NB4 (cell line): Measurements from ENCODE around the gene SNRPB.

Experiments
- DNase-seq: peaks from one replicate; pipeline ENCODE4 v3.0.0; 2010; ENCODE audit warnings: low read depth
- H3K4me3 ChIP-seq: one replicate; pipeline ENCODE4 v1.5.1; 2011; ENCODE audit warnings: mild to moderate bottlenecking, low read depth, low read length, moderate library complexity
- MYC ChIP-seq: IDR thresholded peaks from 2 replicates; pipeline ENCODE4 v1.6.1; 2011; ENCODE audit warnings: low read depth, low read length
- POLR2A ChIP-seq: IDR thresholded peaks from 2 replicates; pipeline ENCODE4 v1.6.1; 2011; ENCODE audit warnings: mild to moderate bottlenecking; ENCODE audit not compliant: insufficient read length; ENCODE audit errors: extremely low read depth
- TF ChIP-seq, protein P1 (sequence below): IDR thresholded peaks from one replicate; pipeline ENCODE4 v1.5.1; 2012; ENCODE audit warnings: low read depth, low read length
- TF ChIP-seq, protein P2 (sequence below): IDR thresholded peaks from 2 replicates; pipeline ENCODE4 v1.6.1; 2011; ENCODE audit warnings: low read depth, low read length

SNRPB gene

DNA sequence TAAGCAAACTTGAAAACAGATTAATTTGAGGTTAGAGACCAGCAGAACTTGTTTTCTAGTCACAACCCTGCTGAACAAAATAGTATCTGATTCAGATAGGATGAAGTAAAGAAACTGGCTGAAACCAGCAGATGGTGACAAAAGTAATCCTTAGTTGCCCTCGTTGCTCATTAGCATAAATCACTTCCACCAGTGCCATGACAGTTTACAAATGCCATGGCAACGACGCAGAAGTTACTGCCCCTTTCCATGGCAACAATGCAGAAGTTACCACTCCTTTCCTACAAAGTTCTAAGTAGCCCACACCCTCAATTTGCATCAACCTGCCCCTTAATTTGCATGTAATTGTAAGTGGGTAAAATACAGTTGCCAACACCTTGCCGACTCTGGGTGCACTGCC, 23.7 kb downstream of the SNRPB start:
- no peak overlapping the region for H3K4me3 ChIP-seq
- no peak for DNase-seq
- no peak for TF ChIP-seq MYC

DNA sequence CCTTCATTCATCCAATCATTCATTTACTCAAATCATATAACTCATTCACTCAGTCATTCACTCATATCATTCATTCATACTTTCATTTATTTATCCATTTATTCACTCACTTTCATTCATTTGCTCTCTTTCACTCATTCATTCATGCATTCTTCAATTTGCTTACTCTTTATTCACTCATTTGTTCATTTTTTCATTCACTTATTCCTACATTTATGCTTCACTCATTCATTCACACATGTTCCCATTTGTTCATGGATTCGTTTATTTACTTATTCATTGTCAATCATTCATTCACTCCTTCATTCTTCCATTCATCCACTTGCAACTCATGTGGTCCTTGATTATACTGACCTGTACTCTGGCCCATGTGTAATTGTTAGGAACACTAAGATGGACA, 39.4 kb downstream of the SNRPB start:
- TF ChIP-seq MYC: no peak
- TF ChIP-seq, protein P1, sequence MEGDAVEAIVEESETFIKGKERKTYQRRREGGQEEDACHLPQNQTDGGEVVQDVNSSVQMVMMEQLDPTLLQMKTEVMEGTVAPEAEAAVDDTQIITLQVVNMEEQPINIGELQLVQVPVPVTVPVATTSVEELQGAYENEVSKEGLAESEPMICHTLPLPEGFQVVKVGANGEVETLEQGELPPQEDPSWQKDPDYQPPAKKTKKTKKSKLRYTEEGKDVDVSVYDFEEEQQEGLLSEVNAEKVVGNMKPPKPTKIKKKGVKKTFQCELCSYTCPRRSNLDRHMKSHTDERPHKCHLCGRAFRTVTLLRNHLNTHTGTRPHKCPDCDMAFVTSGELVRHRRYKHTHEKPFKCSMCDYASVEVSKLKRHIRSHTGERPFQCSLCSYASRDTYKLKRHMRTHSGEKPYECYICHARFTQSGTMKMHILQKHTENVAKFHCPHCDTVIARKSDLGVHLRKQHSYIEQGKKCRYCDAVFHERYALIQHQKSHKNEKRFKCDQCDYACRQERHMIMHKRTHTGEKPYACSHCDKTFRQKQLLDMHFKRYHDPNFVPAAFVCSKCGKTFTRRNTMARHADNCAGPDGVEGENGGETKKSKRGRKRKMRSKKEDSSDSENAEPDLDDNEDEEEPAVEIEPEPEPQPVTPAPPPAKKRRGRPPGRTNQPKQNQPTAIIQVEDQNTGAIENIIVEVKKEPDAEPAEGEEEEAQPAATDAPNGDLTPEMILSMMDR: no peak
- TF ChIP-seq POLR2A: no peak
- TF ChIP-seq, protein P2, sequence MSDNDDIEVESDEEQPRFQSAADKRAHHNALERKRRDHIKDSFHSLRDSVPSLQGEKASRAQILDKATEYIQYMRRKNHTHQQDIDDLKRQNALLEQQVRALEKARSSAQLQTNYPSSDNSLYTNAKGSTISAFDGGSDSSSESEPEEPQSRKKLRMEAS: no peak
- no peak overlapping the region for H3K4me3 ChIP-seq
- no peak for DNase-seq

DNA sequence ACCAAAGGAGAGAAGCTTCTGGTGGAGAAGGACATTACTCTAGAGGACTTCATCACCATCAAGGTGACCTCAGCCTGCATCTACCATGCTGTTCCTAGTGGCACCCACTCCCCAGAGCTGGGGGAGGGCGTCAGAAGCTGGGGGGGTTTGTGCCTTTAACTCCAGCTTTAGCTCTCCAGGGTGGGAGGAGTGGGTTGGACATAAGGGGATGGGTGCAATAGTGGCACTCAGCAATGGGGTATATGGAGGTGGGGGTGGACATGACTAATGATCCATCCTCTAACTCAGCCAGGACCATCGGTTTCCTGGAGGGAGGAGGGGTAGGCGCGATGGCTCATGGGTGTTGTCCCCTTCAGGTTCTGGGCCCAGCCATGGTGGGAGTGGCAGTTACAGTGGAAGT, 40.1 kb downstream of the SNRPB start:
- DNase-seq: no peak
- TF ChIP-seq, protein P2: no peak
- TF ChIP-seq POLR2A (no peak), MYC (no peak)
- TF ChIP-seq, protein P1: no peak
- no peak overlapping the region for H3K4me3 ChIP-seq

DNA sequence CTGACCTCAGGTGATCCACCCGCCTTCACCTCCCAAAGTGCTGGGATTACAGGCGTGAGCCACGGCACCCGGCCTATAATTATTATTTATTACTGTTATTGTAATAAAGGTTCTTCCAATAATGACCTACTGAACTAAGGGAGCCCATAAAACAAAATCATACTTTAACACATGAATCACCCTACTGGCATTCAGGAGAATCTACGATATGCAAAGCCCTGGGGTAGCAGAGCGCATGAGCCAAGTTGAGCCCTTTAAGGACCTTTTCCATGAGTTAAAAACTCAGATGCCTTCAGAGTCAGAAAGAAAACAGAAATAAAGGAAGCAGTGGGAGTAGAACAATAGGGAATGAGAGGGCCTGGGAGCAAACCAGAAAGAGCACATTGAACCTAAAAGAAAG, 41.5 kb downstream of the SNRPB start:
- DNase-seq: no peak
- H3K4me3 ChIP-seq: no peak overlapping the region
- TF ChIP-seq, protein P1: no peak
- TF ChIP-seq, protein P2: no peak
- no peak for TF ChIP-seq POLR2A
- no peak for TF ChIP-seq MYC

DNA sequence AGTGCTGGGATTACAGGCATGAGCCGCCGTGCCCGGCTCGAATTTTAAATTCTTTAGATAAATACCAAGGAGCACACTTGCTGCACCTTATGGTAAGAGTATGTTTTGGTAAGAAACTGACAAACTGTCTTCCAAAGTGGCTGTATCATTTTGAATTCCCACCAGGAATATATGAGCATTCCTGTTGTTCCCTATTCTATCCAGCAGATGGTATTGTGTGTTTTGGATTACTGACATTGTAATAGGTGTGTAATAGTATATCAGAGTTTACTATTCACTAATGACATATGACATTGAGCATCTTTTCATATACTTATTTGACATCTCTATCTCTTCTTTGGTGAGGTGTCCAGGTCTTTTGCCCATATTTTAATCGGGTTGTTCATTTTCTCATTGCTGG, 49.3 kb downstream of the SNRPB start:
- TF ChIP-seq, protein P1: no peak
- TF ChIP-seq, protein P2: no peak
- TF ChIP-seq POLR2A (no peak), MYC (no peak)
- DNase-seq: no peak
- H3K4me3 ChIP-seq: no peak overlapping the region

DNA sequence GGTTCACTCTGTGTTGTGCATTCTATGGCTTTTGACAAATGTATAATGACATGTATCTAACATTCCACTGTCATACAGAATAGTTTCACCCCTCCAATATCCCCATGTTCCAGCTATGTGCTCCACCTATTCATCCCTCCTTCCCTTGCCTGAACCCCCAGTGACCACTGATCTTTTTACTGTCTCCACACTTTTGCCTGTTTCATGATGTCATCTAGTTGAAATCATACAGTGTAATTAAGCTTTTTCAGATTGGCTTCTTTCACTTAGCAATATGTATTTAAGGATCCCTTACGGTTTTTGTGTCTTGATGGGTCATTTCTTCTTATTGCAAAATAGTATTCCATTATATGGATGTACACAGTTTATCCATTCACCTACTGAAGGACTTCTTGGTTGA, 50.1 kb downstream of the SNRPB start:
- TF ChIP-seq, protein P2: no peak
- TF ChIP-seq, protein P1: no peak
- TF ChIP-seq MYC (no peak), POLR2A (no peak)
- H3K4me3 ChIP-seq: no peak overlapping the region
- no peak for DNase-seq
